Upper lobe of left lung (tissue), 6 donors: ENCODE data around the gene GALK1. TPM values are rescaled to one million over a fixed set of nuclear protein-coding genes. Genes with fewer than 3 reads are reported as not detected.

Experiments used
- ATAC-seq, 2 donors: fragments of 200-7000 bp; cut with Tn5 transposase; one replicate each; pipeline ENCODE4 v1.9.1; 2022; ENCODE audit warnings: mild to moderate bottlenecking in 2 of 2, moderate library complexity in 2 of 2; ENCODE audit not compliant: low FRiP score in 2 of 2
- DNase-seq, 2 donors: peaks; one replicate each; pipeline ENCODE4 v3.0.0-alpha.2; 2019 to 2020
- H3K27ac ChIP-seq, 4 donors: fragments of 200-600 bp; sonication (generic); one replicate each; pipeline ENCODE4 v1.5.1; 2016 to 2019
- H3K27me3 ChIP-seq, 4 donors: fragments of 200-600 bp; sonication (generic); one replicate each; pipeline ENCODE4 v1.5.1; 2017 to 2019
- H3K36me3 ChIP-seq, 4 donors: fragments of 200-600 bp; sonication (generic); one replicate each; pipeline ENCODE4 v1.5.1; 2016 to 2019
- H3K4me1 ChIP-seq, 4 donors: fragments of 200-600 bp; sonication (generic); one replicate each; pipeline ENCODE4 v1.5.1; 2018 to 2019
- H3K4me3 ChIP-seq, 4 donors: fragments of 200-600 bp; sonication (generic); one replicate each; pipeline ENCODE4 v1.5.1; 2017 to 2019; ENCODE audit warnings: mild to moderate bottlenecking in 2 of 4, moderate library complexity in 1 of 4
- H3K9me3 ChIP-seq, 4 donors: fragments of 200-600 bp; sonication (generic); one replicate each; pipeline ENCODE4 v1.5.1; 2018 to 2019
- EP300 ChIP-seq, 4 donors: sonication (generic); formaldehyde crosslinking; IDR thresholded peaks; one replicate each; pipeline ENCODE4 v1.5.1; 2017; ENCODE audit warnings: antibody characterized with exemption in 4 of 4, control low read depth in 2 of 4
- POLR2A ChIP-seq, 4 donors: fragments of 450-650 bp; IDR thresholded peaks; one replicate each; pipeline ENCODE4 v1.5.1; 2016 to 2017; ENCODE audit warnings: antibody characterized with exemption in 4 of 4, mild to moderate bottlenecking in 2 of 4
- POLR2AphosphoS5 ChIP-seq, 2 donors: sonication (generic); formaldehyde crosslinking; IDR thresholded peaks; one replicate each; pipeline ENCODE4 v1.5.1; 2017; ENCODE audit warnings: antibody characterized with exemption in 2 of 2
- WGBS, 2 donors: methylation state at CpG; one replicate each; pipeline ENCODE4 v1.1.5; 2017 to 2018; 5-methylcytosine and 5-hydroxymethylcytosine counted together
- total RNA-seq, 6 donors: library from RNA; depleted of rRNA in 4 of 6; stranded (reverse); fragments of >200 nt in 4 of 6; gene quantifications; one replicate each; pipeline versions ENCODE4 v1.1.0 to v1.2.1, GENCODE V29; 2016 to 2021
- TF ChIP-seq, protein P1 (sequence below), 6 experiments: fragments of 450-650 bp in 4 of 6; fragments of 200-600 bp in 2 of 6; sonication (generic) in 2 of 6; IDR thresholded peaks; one replicate each; pipeline ENCODE4 v1.5.1; 2016 to 2019; ENCODE audit warnings: antibody characterized with exemption in 6 of 6
- donor health status: DM: no; HTN: no; CAD: no; lungs with moderate emphysema.
- donor health status: DM: no; HTN: yes; CAD: no; lungs with severe emphysema.

Gene GALK1
- total RNA-seq, 6 donors from 2014 or later = 18.9 to 65.7 (median 40.6) TPM

DNA sequence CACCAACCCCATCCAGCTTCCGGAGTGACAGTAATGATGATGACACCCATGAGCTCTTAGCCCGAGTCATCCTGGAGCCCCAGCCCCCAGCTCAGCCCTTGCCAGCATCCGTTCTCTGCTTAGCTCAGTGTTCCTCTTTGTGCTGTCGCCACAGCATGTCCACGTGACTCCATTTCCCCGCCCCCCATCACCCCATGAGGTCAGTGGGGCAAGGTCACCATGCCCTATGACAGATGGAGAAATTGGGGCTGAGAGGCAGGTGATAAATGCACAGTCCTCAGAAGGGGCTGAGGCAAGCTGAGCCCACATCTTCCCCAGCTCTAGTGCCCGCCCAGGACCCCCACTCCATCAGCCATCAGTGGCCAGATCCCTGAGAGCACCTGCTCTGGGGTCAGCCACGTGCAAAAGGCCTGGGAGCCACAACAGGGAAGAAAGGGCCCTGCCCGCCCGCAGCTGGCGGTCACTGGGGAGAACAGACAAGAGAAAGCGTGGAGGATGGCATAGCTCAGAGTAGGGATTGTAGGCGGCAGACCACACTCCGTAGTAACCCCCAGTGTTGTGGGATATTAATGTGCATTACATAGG, 26.7 kb downstream of the GALK1 start:
- no peaks in the 10 kb centered on the region for H3K27me3 ChIP-seq
- peak overlapping the region in 2 of 4 donors; percentile 57 to 63 for H3K27ac ChIP-seq
- DNase-seq (peak in 1 of 2 donors; percentile 76), ATAC-seq (peak; percentile 41 to 47)
- peaks cover 0 to 33% (median 4%) of the 10 kb centered on the region in 4 donors for H3K36me3 ChIP-seq
- WGBS, 2 donors = 59 to 80% methylated on average over 10 to 14 of the region's 14 CpGs
- H3K9me3 ChIP-seq = no peaks in the 10 kb centered on the region
- peaks cover 0 to 11% (median 0%) of the 10 kb centered on the region in 4 donors for H3K4me1 ChIP-seq
- no peak overlapping the region for H3K4me3 ChIP-seq
- TF ChIP-seq POLR2A (IDR thresholded peaks at IDR 0.05) = no peak
- peak; percentile 31 to 44 for TF ChIP-seq POLR2AphosphoS5 (IDR thresholded peaks at IDR 0.05)

DNA sequence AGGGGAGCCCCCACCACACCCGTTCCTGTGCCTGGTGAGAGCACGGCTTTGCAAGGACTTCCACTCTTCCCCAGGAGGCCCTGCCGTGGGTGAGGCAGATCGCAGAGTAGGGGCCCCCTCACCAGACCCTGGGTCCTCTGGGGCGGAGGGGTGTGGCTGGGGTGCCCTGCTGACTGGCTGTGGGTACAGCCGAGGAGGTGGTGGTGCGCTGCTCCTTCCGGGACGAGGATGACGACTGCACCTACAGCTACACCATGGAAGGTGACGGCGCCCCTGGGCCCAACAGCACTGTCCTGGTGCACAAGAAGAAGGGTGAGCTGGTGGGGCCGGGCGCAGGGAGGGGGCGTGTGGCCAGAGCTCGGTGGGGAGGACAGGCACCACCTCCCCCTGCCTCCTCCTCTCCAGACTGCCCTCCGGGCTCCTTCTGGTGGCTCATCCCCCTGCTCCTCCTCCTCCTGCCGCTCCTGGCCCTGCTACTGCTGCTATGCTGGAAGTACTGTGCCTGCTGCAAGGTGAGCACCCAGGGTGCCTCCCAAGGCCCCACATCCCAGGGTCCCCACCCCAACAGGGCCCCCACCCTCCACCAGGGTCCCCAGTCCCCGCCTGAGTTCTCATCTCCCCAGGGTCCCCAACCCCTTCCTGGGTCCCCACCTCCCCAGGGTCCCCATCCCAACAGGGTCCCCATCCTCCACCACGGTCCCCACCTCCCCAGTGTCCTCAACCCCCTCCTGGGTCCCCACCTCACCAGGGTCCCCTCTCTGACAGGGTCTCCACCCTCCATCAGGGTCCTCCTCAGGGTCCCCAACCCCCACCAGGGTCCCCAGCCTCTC, 27.6 kb downstream of the GALK1 start:
- Histone ChIP-seq H3K27me3 (no peaks in the 10 kb centered on the region), H3K4me3 (no peak overlapping the region), H3K36me3 (peaks cover 0 to 33% (median 4%) of the 10 kb centered on the region in 4 donors), H3K27ac (peak overlapping the region in 3 of 4 donors; percentile 42 to 63 (median 57)), H3K9me3 (no peaks in the 10 kb centered on the region), H3K4me1 (peaks cover 0 to 11% (median 0%) of the 10 kb centered on the region in 4 donors)
- DNase-seq (peak in 1 of 2 donors; percentile 75), ATAC-seq (peak in 1 of 2 donors; percentile 6)
- TF ChIP-seq POLR2AphosphoS5 (IDR thresholded peaks at IDR 0.05) (no peak), POLR2A (IDR thresholded peaks at IDR 0.05) (no peak), EP300 (IDR thresholded peaks at IDR 0.05) (no peak)
- TF ChIP-seq, protein P1, sequence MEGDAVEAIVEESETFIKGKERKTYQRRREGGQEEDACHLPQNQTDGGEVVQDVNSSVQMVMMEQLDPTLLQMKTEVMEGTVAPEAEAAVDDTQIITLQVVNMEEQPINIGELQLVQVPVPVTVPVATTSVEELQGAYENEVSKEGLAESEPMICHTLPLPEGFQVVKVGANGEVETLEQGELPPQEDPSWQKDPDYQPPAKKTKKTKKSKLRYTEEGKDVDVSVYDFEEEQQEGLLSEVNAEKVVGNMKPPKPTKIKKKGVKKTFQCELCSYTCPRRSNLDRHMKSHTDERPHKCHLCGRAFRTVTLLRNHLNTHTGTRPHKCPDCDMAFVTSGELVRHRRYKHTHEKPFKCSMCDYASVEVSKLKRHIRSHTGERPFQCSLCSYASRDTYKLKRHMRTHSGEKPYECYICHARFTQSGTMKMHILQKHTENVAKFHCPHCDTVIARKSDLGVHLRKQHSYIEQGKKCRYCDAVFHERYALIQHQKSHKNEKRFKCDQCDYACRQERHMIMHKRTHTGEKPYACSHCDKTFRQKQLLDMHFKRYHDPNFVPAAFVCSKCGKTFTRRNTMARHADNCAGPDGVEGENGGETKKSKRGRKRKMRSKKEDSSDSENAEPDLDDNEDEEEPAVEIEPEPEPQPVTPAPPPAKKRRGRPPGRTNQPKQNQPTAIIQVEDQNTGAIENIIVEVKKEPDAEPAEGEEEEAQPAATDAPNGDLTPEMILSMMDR (IDR thresholded peaks at IDR 0.05) = no peak
- 84 to 85% methylated on average over 7 to 20 of the region's 20 CpGs for WGBS, 2 donors

DNA sequence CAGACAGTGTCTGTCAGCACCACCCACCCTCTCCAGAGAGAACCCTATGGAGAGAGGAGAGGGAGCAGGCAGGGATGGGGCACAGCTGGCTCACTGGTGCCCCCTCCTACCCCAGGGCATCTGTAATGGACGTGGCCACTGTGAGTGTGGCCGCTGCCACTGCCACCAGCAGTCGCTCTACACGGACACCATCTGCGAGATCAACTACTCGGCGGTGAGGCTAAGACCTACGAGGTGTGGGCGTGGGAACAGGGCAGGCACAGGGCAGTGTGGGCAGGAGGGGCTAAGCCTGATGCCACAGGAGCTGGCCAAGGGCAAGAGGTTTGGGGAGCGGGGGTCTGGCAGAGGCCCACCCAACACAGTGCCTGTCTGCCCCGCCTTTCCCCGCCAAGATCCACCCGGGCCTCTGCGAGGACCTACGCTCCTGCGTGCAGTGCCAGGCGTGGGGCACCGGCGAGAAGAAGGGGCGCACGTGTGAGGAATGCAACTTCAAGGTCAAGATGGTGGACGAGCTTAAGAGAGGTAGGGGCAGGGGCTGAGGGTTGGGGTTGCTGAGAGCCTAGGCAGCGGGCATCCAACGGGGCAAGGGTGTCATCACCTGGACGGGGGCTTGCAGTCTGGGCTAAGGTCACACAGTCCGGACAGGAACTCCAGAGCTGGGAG, 28.7 kb downstream of the GALK1 start:
- WGBS, 2 donors = 90 to 94% methylated on average over 18 to 26 of the region's 26 CpGs
- peak in 1 of 2 donors; percentile 64 for DNase-seq
- H3K27ac ChIP-seq = no peak overlapping the region
- no peaks in the 10 kb centered on the region for H3K9me3 ChIP-seq
- H3K4me1 ChIP-seq = peaks cover 0 to 11% (median 0%) of the 10 kb centered on the region in 4 donors
- H3K4me3 ChIP-seq = no peak overlapping the region
- no peak for ATAC-seq
- no peaks in the 10 kb centered on the region for H3K27me3 ChIP-seq
- TF ChIP-seq POLR2A (IDR thresholded peaks at IDR 0.05) (no peak), EP300 (IDR thresholded peaks at IDR 0.05) (no peak), POLR2AphosphoS5 (IDR thresholded peaks at IDR 0.05) (no peak)
- TF ChIP-seq, protein P1 (IDR thresholded peaks at IDR 0.05) = no peak
- H3K36me3 ChIP-seq = peaks cover 0 to 40% (median 4%) of the 10 kb centered on the region in 4 donors

DNA sequence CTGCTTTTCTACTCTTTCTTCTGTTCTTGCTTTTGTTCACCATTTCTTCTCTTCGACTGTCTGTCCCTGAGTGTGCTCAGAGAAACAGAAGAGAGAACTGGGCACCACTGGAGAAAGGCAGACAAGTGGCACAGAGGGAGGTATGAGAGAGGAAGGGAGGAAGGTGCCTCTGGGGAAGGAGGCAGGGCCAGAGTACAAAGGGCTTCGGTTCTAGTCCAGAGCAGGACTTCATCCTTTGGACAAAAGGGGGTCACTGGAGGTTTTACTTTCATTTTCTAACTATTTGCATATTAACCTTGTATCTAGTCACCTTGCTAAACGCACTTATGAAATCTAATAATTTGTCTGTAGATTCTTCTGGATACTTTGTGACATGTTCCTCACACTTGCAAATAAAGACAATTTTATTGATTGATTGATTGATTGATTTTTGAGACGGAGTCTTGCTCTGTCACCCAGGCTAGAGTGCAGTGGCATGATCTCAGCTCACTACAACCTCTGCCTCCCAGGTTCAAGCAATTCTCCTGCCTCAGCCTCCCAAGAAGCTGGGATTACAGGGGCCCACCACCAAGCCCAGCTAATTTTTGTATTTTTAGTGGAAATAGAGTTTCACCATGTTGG, 30.2 kb downstream of the GALK1 start:
- TF ChIP-seq POLR2AphosphoS5 (IDR thresholded peaks at IDR 0.05) = no peak
- TF ChIP-seq, protein P1 (IDR thresholded peaks at IDR 0.05) = no peak
- TF ChIP-seq EP300 (IDR thresholded peaks at IDR 0.05) = no peak
- no peak for TF ChIP-seq POLR2A (IDR thresholded peaks at IDR 0.05)
- peaks cover 0 to 40% (median 4%) of the 10 kb centered on the region in 4 donors for H3K36me3 ChIP-seq
- no peaks in the 10 kb centered on the region for H3K9me3 ChIP-seq
- no peak for ATAC-seq
- WGBS, 2 donors = 69 to 75% methylated on average over 4 of the region's 4 CpGs
- H3K4me1 ChIP-seq = peaks cover 0 to 11% (median 0%) of the 10 kb centered on the region in 4 donors
- DNase-seq = no peak
- H3K27me3 ChIP-seq = no peaks in the 10 kb centered on the region
- H3K27ac ChIP-seq = no peak overlapping the region
- H3K4me3 ChIP-seq = no peak overlapping the region
